GM12865 (cell line): Measurements from ENCODE around the gene NPY2R.

Source experiments
- DNase-seq: peaks from one replicate; pipeline ENCODE4 v3.0.0; 2010; ENCODE audit warnings: low read depth
- H3K4me3 ChIP-seq: 2 replicates; pipeline ENCODE4 v1.5.1; 2011; ENCODE audit warnings: mild to moderate bottlenecking, low read depth, low read length, control low read depth
- CTCF ChIP-seq: IDR thresholded peaks from 2 replicates; pipeline ENCODE4 v1.5.1; 2011; ENCODE audit warnings: low read length, control low read depth, low read depth, inconsistent platforms; ENCODE audit not compliant: insufficient read depth; ENCODE audit errors: missing control alignments

NPY2R gene

DNA sequence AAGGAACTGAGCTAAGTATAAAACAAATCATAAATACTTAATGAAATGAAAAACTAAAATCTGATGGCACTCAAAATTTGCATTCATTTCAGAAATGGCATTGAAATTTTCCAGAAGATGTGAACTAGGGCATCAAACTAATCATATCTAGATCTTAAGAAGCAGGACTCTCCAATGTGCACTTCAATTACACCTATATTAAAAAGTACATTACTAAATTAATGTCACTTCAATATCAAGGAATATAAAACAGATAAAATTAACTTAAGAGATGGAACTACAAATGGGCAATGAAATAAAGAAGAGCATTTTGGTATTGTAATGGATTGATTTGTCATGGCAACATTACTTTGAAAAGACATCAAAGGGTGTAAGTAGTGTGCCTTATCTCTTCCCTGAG lies 20.3 kb downstream of the NPY2R start:
- no peak overlapping the region for H3K4me3 ChIP-seq
- no peak for DNase-seq
- TF ChIP-seq CTCF: no peak

DNA sequence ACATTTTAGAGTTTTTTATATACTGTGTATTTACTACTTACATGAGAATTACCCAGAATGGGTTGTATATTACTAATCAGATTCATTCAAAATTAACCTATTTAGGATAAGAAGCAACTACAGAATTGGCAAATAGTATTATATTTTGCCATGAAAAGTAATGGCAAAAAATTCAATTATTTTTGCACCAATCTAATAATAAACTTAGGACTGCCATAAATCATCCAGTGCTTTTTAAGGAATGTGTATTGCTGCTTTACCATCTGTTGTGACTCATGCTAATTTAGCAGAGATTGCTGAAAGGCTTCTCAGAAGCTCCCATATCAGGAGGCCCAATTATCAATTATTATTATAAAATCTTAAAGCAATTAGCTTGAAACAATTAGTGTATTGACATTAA lies 24.0 kb downstream of the NPY2R start:
- no peak overlapping the region for H3K4me3 ChIP-seq
- DNase-seq: no peak
- no peak for TF ChIP-seq CTCF

DNA sequence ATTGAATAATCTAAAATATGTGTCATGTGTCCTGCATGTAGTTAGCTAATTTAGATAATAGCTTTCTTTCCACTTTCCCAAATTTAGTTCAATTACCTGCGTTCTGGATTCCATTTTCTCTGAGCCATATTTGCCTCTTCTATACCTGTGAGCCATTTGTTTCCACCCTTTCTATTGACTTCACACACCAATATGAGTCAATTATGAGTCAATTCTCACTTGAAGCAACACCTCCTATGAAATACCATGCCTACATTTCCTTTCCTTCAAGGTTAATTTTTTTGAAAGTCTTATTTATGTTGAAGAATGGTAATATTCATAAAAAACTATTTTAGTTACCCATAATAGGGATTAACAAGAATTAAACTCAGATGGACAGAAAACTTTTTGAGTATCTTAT lies 25.8 kb downstream of the NPY2R start:
- no peak overlapping the region for H3K4me3 ChIP-seq
- TF ChIP-seq CTCF: no peak
- DNase-seq: no peak

GRCh38 chr4:155237567-155237966 lies 29.1 kb downstream of the NPY2R start:
- H3K4me3 ChIP-seq: no peak overlapping the region
- TF ChIP-seq CTCF: no peak
- no peak for DNase-seq

GRCh38 chr4:155241225-155241624 lies 32.8 kb downstream of the NPY2R start:
- no peak for TF ChIP-seq CTCF
- no peak for DNase-seq
- no peak overlapping the region for H3K4me3 ChIP-seq

GRCh38 chr4:155241664-155242063 lies 33.2 kb downstream of the NPY2R start:
- no peak for DNase-seq
- no peak overlapping the region for H3K4me3 ChIP-seq
- no peak for TF ChIP-seq CTCF

DNA sequence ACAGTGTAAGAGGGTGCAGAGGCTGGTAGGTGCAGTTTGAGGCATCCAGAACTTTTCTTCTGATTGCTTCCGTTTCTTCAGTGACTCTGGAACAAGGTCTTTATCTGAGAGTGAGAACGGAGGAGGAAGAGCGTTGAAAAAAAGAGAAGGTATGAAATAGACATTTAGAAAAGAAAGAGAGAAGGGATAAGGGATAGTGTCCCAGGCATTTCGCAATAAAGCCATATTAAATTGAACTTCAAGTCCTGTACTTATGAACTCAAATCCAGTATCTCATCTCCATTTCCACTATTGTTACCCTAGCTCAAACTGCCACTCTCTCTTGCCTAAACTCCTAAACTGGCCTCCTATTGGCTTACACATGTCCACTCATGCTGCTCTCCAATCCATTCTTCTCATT lies 36.7 kb downstream of the NPY2R start:
- DNase-seq: no peak
- no peak for TF ChIP-seq CTCF
- no peak overlapping the region for H3K4me3 ChIP-seq
